Caco-2 (cell line): Measurements from ENCODE around the gene SVOP. TPM values are rescaled to one million over a fixed set of nuclear protein-coding genes. Genes with fewer than 3 reads are reported as not detected.

Source experiments
- BruUV-seq: library from RNA; stranded (reverse); fragments of 400-500 nt; replicated peaks from 2 replicates; lab custom pipeline; 2021; lab: Mats Ljungman, UMichigan
- CTCF ChIA-PET: fragments of 300-600 bp; sonication (Branson Sonifier 250); formaldehyde crosslinking; loops from one replicate; lab custom pipeline; 2022; ENCODE audit warnings: antibody characterized with exemption; lab: Charles Lee
- POLR2A ChIA-PET: fragments of 300-600 bp; sonication (Branson Sonifier 250); formaldehyde crosslinking; loops from one replicate; lab custom pipeline; 2022; ENCODE audit warnings: antibody characterized with exemption; lab: Charles Lee
- DNase-seq, 2 experiments: peaks; one replicate each; pipeline versions ENCODE4 v3.0.0 to v3.0.0-alpha.2; 2020 to 2022
- H3K27me3 ChIP-seq: replicated peaks from 2 replicates; pipeline ENCODE4 v1.6.0; 2011; ENCODE audit warnings: low read length; ENCODE audit not compliant: control insufficient read depth, insufficient read depth
- H3K36me3 ChIP-seq: 2 replicates; pipeline ENCODE4 v1.5.1; 2011; ENCODE audit warnings: low read length; ENCODE audit not compliant: control insufficient read depth, insufficient read depth
- H3K4me1 ChIP-seq: fragments of 250-450 bp; sonication (Bioruptor Pico); 2 replicates; pipeline ENCODE4 v1.5.1; 2020; ENCODE audit warnings: mild to moderate bottlenecking
- H3K4me3 ChIP-seq: 2 replicates; pipeline ENCODE4 v1.5.1; 2011; ENCODE audit warnings: low read depth, mild to moderate bottlenecking, control low read depth, low read length
- H3K9me3 ChIP-seq: fragments of 250-450 bp; sonication (Bioruptor Pico); 2 replicates; pipeline ENCODE4 v1.5.1; 2020; ENCODE audit warnings: mild to moderate bottlenecking, moderate library complexity
- H3K27ac Mint-ChIP-seq: one replicate; pipeline ENCODE4 v1.8.0; 2022; ENCODE audit warnings: mixed read lengths; ENCODE audit not compliant: unreplicated experiment
- H3K27me3 Mint-ChIP-seq: one replicate; pipeline ENCODE4 v1.8.0; 2022; ENCODE audit warnings: mixed read lengths; ENCODE audit not compliant: insufficient read depth, unreplicated experiment
- H3K36me3 Mint-ChIP-seq: one replicate; pipeline ENCODE4 v1.8.0; 2022; ENCODE audit warnings: mild to moderate bottlenecking, mixed read lengths; ENCODE audit not compliant: insufficient read depth, unreplicated experiment
- H3K4me1 Mint-ChIP-seq: one replicate; pipeline ENCODE4 v1.8.0; 2022; ENCODE audit warnings: low read depth, mixed read lengths; ENCODE audit not compliant: unreplicated experiment
- H3K4me3 Mint-ChIP-seq: one replicate; pipeline ENCODE4 v1.8.0; 2022; ENCODE audit warnings: mild to moderate bottlenecking, moderate library complexity, mixed read lengths; ENCODE audit not compliant: unreplicated experiment
- H3K9me3 Mint-ChIP-seq: one replicate; pipeline ENCODE4 v1.8.0; 2022; ENCODE audit warnings: mixed read lengths; ENCODE audit not compliant: unreplicated experiment
- intact Hi-C: fragments of 100-400 bp; cut with micrococcal nuclease; formaldehyde crosslinking; loops from one replicate; pipeline ENCODE4 v1.10.0; 2022; ENCODE audit not compliant: unreplicated experiment
- total RNA-seq: library from RNA; stranded (reverse); gene quantifications from 2 replicates; pipeline ENCODE4 v1.2.3, GENCODE V29; 2022
- TF ChIP-seq, protein P1 (sequence below), 2 experiments: fragments of 200-600 bp in 1 of 2; IDR thresholded peaks; 1 replicate in 1 of 2; 2 replicates in 1 of 2; pipeline versions ENCODE4 v1.5.1 to v1.8.0; 2011 to 2022; ENCODE audit warnings: antibody characterized with exemption in 1 of 2, control low read depth in 1 of 2, inconsistent platforms in 1 of 2, low read depth in 1 of 2, low read length in 1 of 2, mild to moderate bottlenecking in 1 of 2, moderate library complexity in 1 of 2; ENCODE audit not compliant: insufficient read depth in 1 of 2, severe bottlenecking in 1 of 2, unreplicated experiment in 1 of 2

The SVOP gene
- total RNA-seq, 1 experiment from 2014 or later = 0.09 TPM

GRCh38 chr12:108888031-108888430, 132.8 kb downstream of the SVOP start:
- peaks cover 10% of the 10 kb centered on the region for H3K9me3 Mint-ChIP-seq
- H3K4me3 Mint-ChIP-seq = no peak overlapping the region
- Histone ChIP-seq H3K27me3 (no peaks in the 10 kb centered on the region), H3K36me3 (no peaks in the 10 kb centered on the region), H3K4me3 (no peak overlapping the region), H3K9me3 (peaks cover 11% of the 10 kb centered on the region; the same call in 1 of the 2 replicates), H3K4me1 (no peaks in the 10 kb centered on the region)
- intact Hi-C loops = no loop called here
- no TSS peak for BruUV-seq
- no peaks in the 10 kb centered on the region for H3K27me3 Mint-ChIP-seq
- no peaks in the 10 kb centered on the region for H3K4me1 Mint-ChIP-seq
- H3K36me3 Mint-ChIP-seq = no peaks in the 10 kb centered on the region
- CTCF ChIA-PET = no interaction called here
- POLR2A ChIA-PET = no interaction called here
- TF ChIP-seq, protein P1, sequence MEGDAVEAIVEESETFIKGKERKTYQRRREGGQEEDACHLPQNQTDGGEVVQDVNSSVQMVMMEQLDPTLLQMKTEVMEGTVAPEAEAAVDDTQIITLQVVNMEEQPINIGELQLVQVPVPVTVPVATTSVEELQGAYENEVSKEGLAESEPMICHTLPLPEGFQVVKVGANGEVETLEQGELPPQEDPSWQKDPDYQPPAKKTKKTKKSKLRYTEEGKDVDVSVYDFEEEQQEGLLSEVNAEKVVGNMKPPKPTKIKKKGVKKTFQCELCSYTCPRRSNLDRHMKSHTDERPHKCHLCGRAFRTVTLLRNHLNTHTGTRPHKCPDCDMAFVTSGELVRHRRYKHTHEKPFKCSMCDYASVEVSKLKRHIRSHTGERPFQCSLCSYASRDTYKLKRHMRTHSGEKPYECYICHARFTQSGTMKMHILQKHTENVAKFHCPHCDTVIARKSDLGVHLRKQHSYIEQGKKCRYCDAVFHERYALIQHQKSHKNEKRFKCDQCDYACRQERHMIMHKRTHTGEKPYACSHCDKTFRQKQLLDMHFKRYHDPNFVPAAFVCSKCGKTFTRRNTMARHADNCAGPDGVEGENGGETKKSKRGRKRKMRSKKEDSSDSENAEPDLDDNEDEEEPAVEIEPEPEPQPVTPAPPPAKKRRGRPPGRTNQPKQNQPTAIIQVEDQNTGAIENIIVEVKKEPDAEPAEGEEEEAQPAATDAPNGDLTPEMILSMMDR (IDR thresholded peaks at IDR 0.05; ENCODE audit: insufficient read depth in 1 of 2, low read depth in 1 of 2, low read length in 1 of 2, severe bottlenecking in 1 of 2, unreplicated experiment in 1 of 2) = no peak
- no peak for DNase-seq
- no peak overlapping the region for H3K27ac Mint-ChIP-seq

GRCh38 chr12:108886873-108887629, 133.8 kb downstream of the SVOP start:
- ChIA-PET POLR2A (no interaction called here), CTCF (no interaction called here)
- no peak overlapping the region for H3K4me3 Mint-ChIP-seq
- no peak for DNase-seq
- Histone ChIP-seq H3K36me3 (no peaks in the 10 kb centered on the region), H3K9me3 (peaks cover 11% of the 10 kb centered on the region; the same call in 1 of the 2 replicates), H3K4me1 (no peaks in the 10 kb centered on the region), H3K4me3 (no peak overlapping the region), H3K27me3 (no peaks in the 10 kb centered on the region)
- intact Hi-C loops = no loop called here
- no peak overlapping the region for H3K27ac Mint-ChIP-seq
- TF ChIP-seq, protein P1 (IDR thresholded peaks at IDR 0.05; ENCODE audit: insufficient read depth in 1 of 2, low read depth in 1 of 2, low read length in 1 of 2, severe bottlenecking in 1 of 2, unreplicated experiment in 1 of 2) = no peak
- H3K4me1 Mint-ChIP-seq = no peaks in the 10 kb centered on the region
- peaks cover 10% of the 10 kb centered on the region for H3K9me3 Mint-ChIP-seq
- no peaks in the 10 kb centered on the region for H3K27me3 Mint-ChIP-seq
- no peaks in the 10 kb centered on the region for H3K36me3 Mint-ChIP-seq
- BruUV-seq = no TSS peak

GRCh38 chr12:108884116-108885012, 136.5 kb downstream of the SVOP start:
- H3K4me3 ChIP-seq = no peak overlapping the region
- no TSS peak for BruUV-seq
- H3K9me3 Mint-ChIP-seq = no peaks in the 10 kb centered on the region
- TF ChIP-seq, protein P1 (IDR thresholded peaks at IDR 0.05; ENCODE audit: insufficient read depth in 1 of 2, low read depth in 1 of 2, low read length in 1 of 2, severe bottlenecking in 1 of 2, unreplicated experiment in 1 of 2) = peak; percentile 41 to 67
- no peaks in the 10 kb centered on the region for H3K36me3 Mint-ChIP-seq
- POLR2A ChIA-PET = no interaction called here
- peak; percentile 55 to 60 for DNase-seq
- H3K27me3 Mint-ChIP-seq = no peaks in the 10 kb centered on the region
- H3K4me1 Mint-ChIP-seq = no peaks in the 10 kb centered on the region
- H3K27ac Mint-ChIP-seq = no peak overlapping the region
- H3K9me3 ChIP-seq = no peaks in the 10 kb centered on the region
- no peaks in the 10 kb centered on the region for H3K4me1 ChIP-seq
- H3K36me3 ChIP-seq = no peaks in the 10 kb centered on the region
- no peaks in the 10 kb centered on the region for H3K27me3 ChIP-seq
- intact Hi-C loops = loop anchor here (1.0 kb wide), 1 partner anchor 67 kb away; no protein-coding TSS in a partner anchor
- CTCF ChIA-PET = interaction anchor here (0.5 to 2.0 kb wide), 6 partner anchors 15 to 208 kb away, joined by 3 to 9 read pairs (median 3); partner anchors contain the start of gene SSH1
- H3K4me3 Mint-ChIP-seq = no peak overlapping the region
